Endothelial cell of umbilical vein (primary cell): ENCODE measurements around the gene GDI1. TPM values are rescaled to one million over a fixed set of nuclear protein-coding genes. Genes with fewer than 3 reads are reported as not detected.

Source experiments
- BruUV-seq: library from RNA; stranded (reverse); fragments of 400-500 nt; replicated peaks from 2 replicates; lab custom pipeline; 2021; lab: Mats Ljungman, UMichigan
- CTCF ChIA-PET: fragments of 300-600, 350-600 bp; sonication (Branson Sonifier 250); formaldehyde crosslinking; loops from one replicate; lab custom pipeline; 2021; ENCODE audit warnings: antibody characterized with exemption, inconsistent platforms; lab: Charles Lee
- POLR2A ChIA-PET: fragments of 300-600, 350-600 bp; sonication (Branson Sonifier 250); formaldehyde crosslinking; loops from one replicate; lab custom pipeline; 2021; ENCODE audit warnings: antibody characterized with exemption, inconsistent platforms; lab: Charles Lee
- DNase-seq: peaks from one replicate; pipeline ENCODE4 v3.0.0-alpha.2; 2011; ENCODE audit warnings: low read depth, low spot score
- FAIRE-seq: peaks from 2 replicates; lab custom pipeline; 2011; peaks lifted over from hg19 to GRCh38; lab: Jason Lieb, UNC
- H2AFZ ChIP-seq: 2 replicates; pipeline ENCODE4 v1.6.0; 2012; ENCODE audit warnings: low read depth, low read length, control low read depth, inconsistent platforms
- H3K27ac ChIP-seq: 2 replicates; pipeline ENCODE4 v1.5.1; 2011; ENCODE audit warnings: low read depth, mild to moderate bottlenecking, control low read depth, low read length, moderate library complexity; ENCODE audit not compliant: insufficient read depth
- H3K27me3 ChIP-seq, 2 experiments: 2 replicates each; pipeline versions ENCODE4 v1.6.0 to v1.6.1; 2011; ENCODE audit warnings: low read length in 2 of 2, mixed read lengths in 1 of 2; ENCODE audit not compliant: control insufficient read depth in 2 of 2, insufficient read depth in 2 of 2
- H3K36me3 ChIP-seq, 2 experiments: 2 replicates in 1 of 2; 3 replicates in 1 of 2; pipeline ENCODE4 v1.5.1; 2011; ENCODE audit warnings: low read length in 2 of 2, mild to moderate bottlenecking in 1 of 2, moderate library complexity in 1 of 2; ENCODE audit not compliant: control insufficient read depth in 2 of 2, insufficient read depth in 2 of 2; ENCODE audit errors: extremely low read depth in 1 of 2
- H3K4me1 ChIP-seq: 3 replicates; pipeline ENCODE4 v1.5.1; 2011; ENCODE audit warnings: mild to moderate bottlenecking, low read length; ENCODE audit not compliant: control insufficient read depth, insufficient read depth; ENCODE audit errors: extremely low read depth
- H3K4me2 ChIP-seq: 2 replicates; pipeline ENCODE4 v1.6.1; 2011; ENCODE audit warnings: low read length, control low read depth, mixed read lengths; ENCODE audit not compliant: insufficient read depth
- H3K4me3 ChIP-seq, 3 experiments: fragments of 200-600 bp in 1 of 3; sonication (generic), shearing (Covaris generic) in 1 of 3; replicated peaks in 1 of 3; 2 replicates each; pipeline ENCODE4 v1.5.1; 2011 to 2016; ENCODE audit warnings: control low read depth in 3 of 3, low read length in 3 of 3, mild to moderate bottlenecking in 2 of 3, inconsistent platforms in 1 of 3, low read depth in 1 of 3, moderate library complexity in 1 of 3; ENCODE audit not compliant: insufficient read depth in 1 of 3
- H3K79me2 ChIP-seq: 2 replicates; pipeline ENCODE4 v1.6.0; 2012; ENCODE audit warnings: low read length, inconsistent platforms; ENCODE audit not compliant: control insufficient read depth, insufficient read depth
- H3K9ac ChIP-seq: replicated peaks from 2 replicates; pipeline ENCODE3; 2011; ENCODE audit warnings: low read length, control low read depth; ENCODE audit not compliant: insufficient read depth; ENCODE audit errors: extremely low read depth
- H3K9me1 ChIP-seq: replicated peaks from 3 replicates; pipeline ENCODE4 v1.6.0; 2011; ENCODE audit warnings: mild to moderate bottlenecking, low read length; ENCODE audit not compliant: control insufficient read depth, insufficient read depth; ENCODE audit errors: extremely low read depth
- H3K9me3 ChIP-seq: replicated peaks from 2 replicates; pipeline ENCODE4 v1.5.1; 2012; ENCODE audit warnings: low read length, inconsistent platforms; ENCODE audit not compliant: control insufficient read depth, insufficient read depth
- H4K20me1 ChIP-seq: replicated peaks from 2 replicates; pipeline ENCODE3; 2011; ENCODE audit warnings: mild to moderate bottlenecking, low read length; ENCODE audit not compliant: control insufficient read depth, insufficient read depth; ENCODE audit errors: extremely low read depth
- JUN ChIP-seq: IDR thresholded peaks from 2 replicates; pipeline ENCODE4 v1.6.1; 2011; ENCODE audit warnings: borderline replicate concordance, low read depth; ENCODE audit not compliant: insufficient read length, insufficient read depth
- MYC ChIP-seq: IDR thresholded peaks from one replicate; pipeline ENCODE4 v1.6.1; 2011; ENCODE audit warnings: mild to moderate bottlenecking, low read depth, low read length
- POLR2A ChIP-seq: IDR thresholded peaks from 2 replicates; pipeline ENCODE4 v1.6.1; 2012; ENCODE audit warnings: low read depth, mild to moderate bottlenecking, control low read depth, low read length
- dilution Hi-C: fragments of 300-500 bp; cut with MboI; formaldehyde crosslinking; loops from one replicate; pipeline ENCODE4 v1.15.0; 2019; ENCODE audit warnings: low sequenced_read_pairs; ENCODE audit not compliant: extremely low pct_ligation_motif_present
- intact Hi-C: fragments of 100-400 bp; cut with micrococcal nuclease; formaldehyde crosslinking; loops from one replicate; pipeline ENCODE4 v1.10.0; 2022
- polyA plus RNA-seq, 4 experiments: library from polyadenylated mRNA; depleted of rRNA in 3 of 4; stranded (reverse) in 3 of 4; unstranded in 1 of 4; fragments of >200 nt; gene quantifications; 2 replicates each; pipeline versions ENCODE4 v1.2.1 to v1.2.3, GENCODE V29; 2011 to 2012; ENCODE audit warnings: missing spikeins in 1 of 4
- total RNA-seq: library from RNA; stranded (reverse); gene quantifications from 2 replicates; pipeline ENCODE4 v1.2.3, GENCODE V29; 2021
- TF ChIP-seq, protein P1 (sequence below): IDR thresholded peaks from 2 replicates; pipeline ENCODE4 v1.6.1; 2011; ENCODE audit not compliant: insufficient read depth, insufficient read length

GDI1 gene
- total and polyA plus RNA-seq, 2 donors (not counting 3 experiments of a cell fraction or from before 2014, with no cell fraction given) = 128 to 247 TPM

DNA sequence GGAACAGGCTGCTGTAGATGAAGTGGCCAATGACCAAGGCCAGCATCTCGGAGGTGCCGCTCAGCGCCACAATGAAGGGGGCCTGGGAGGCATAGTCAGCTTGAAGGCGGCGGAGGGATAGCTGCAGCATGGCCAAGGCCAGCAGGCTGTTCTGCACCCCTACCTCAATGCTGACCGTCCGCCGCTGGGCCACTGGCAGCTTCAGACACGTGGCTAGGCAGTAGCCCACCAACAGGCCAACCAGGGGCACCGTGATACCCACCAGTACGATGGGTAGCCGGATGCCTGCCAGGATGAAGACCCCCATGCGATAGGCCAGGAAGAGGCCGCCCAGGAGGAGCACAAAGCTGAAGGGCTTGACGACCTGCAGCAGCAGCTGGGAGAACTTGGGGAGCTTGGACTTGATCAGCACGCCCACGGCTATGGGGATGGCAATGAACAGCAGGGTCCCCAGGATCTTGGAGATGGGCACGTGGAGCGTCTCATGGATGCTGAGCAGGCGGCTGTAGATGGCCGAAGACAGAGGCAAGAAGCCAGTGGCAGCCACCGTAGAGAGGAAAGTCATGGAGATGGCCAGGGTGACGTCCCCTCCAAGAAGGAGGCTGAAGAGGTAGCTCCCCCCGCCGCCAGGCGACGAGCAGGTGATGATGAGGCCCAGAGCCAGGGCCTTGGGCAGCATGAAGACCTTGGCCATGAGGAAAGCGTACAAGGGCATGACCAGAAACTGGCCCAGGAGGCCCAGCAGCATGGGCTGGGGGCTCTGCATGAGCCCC, 50.8 kb downstream of the GDI1 start:
- no peaks in the 10 kb centered on the region for H4K20me1 ChIP-seq
- no peak overlapping the region for H3K9ac ChIP-seq
- dilution Hi-C loops (no loop called here), intact Hi-C loops (no loop called here)
- no peak overlapping the region for H3K4me3 ChIP-seq
- TF ChIP-seq, protein P1, sequence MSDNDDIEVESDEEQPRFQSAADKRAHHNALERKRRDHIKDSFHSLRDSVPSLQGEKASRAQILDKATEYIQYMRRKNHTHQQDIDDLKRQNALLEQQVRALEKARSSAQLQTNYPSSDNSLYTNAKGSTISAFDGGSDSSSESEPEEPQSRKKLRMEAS = no peak
- TF ChIP-seq POLR2A = no peak
- H3K9me3 ChIP-seq = no peaks in the 10 kb centered on the region
- no peak overlapping the region for H3K27ac ChIP-seq
- H3K27me3 ChIP-seq = no peaks in the 10 kb centered on the region
- no TSS peak for BruUV-seq
- H3K9me1 ChIP-seq = no peaks in the 10 kb centered on the region
- FAIRE-seq (no peak), DNase-seq (no peak)
- H3K79me2 ChIP-seq = peaks cover 10% of the 10 kb centered on the region
- no peak overlapping the region for H2AFZ ChIP-seq
- ChIA-PET CTCF (interaction anchor here (1.4 kb wide), 1 partner anchor 39 kb away, joined by 4 read pairs; no protein-coding TSS in a partner anchor), POLR2A (interaction anchor here (0.5 to 1.2 kb wide), 2 partner anchors 9 to 12 kb away, joined by 3 to 5 read pairs; partner anchors contain the start of gene LAGE3)
- H3K36me3 ChIP-seq = no peaks in the 10 kb centered on the region
- H3K4me1 ChIP-seq = peaks cover 3% of the 10 kb centered on the region
- no peak overlapping the region for H3K4me2 ChIP-seq

DNA sequence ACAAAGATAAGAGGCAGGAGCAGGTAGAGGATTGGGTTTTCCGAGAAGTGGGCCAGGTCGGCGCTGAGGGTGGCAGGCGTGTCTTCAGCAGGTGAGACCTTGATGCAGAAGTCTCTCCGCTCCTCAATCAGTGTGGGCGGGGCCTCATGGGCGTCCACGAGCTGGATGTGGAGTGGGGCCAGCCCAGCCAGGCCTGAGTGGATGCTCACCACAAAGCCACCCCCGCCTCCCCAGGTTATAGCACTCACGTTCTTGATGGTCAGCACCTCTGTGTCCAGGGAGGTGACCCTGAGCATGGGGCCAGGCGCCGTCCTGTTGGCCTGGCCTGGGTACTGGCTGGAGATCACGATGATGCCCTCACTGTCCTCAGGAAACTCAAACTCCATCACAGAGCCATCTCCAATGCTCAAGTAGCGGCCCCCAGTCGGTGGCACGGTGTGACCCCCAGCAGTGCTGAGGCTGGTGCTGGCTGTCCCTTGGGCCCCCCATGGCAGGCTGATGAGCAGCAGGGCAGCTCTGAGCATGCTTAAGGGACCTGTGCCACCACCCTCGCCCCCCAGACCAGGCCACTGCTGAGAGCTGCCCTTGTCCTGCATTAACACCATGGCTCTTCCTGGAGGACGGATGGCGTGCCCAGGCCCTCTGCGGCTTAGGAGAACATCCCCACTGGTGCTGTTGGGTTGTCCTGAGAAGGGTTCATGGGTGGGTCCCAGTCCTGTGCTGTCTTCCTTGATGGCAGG, 51.6 kb downstream of the GDI1 start:
- no peak for FAIRE-seq
- CTCF ChIA-PET = no interaction called here
- dilution Hi-C loops (no loop called here), intact Hi-C loops (no loop called here)
- Histone ChIP-seq H3K27ac (no peak overlapping the region), H3K36me3 (no peaks in the 10 kb centered on the region), H3K79me2 (peaks cover 10% of the 10 kb centered on the region), H3K4me1 (peaks cover 3% of the 10 kb centered on the region), H3K27me3 (no peaks in the 10 kb centered on the region), H2AFZ (no peak overlapping the region), H4K20me1 (no peaks in the 10 kb centered on the region), H3K9me1 (no peaks in the 10 kb centered on the region), H3K9me3 (no peaks in the 10 kb centered on the region), H3K9ac (no peak overlapping the region), H3K4me2 (no peak overlapping the region), H3K4me3 (no peak overlapping the region)
- DNase-seq = no peak
- POLR2A ChIA-PET = no interaction called here
- TF ChIP-seq MYC (no peak), JUN (no peak), POLR2A (no peak)
- BruUV-seq = no TSS peak
